Hematopoietic multipotent progenitor cell treated with erythropoietin and hydrocortisone succinate and interleukin-3 and kit ligand, for 4 days (in vitro differentiated cells): Measurements from ENCODE around the gene HYDIN.
"Not testable (repeated sequence)": the region's sequence is repeated elsewhere in the genome, so short reads cannot be mapped to it uniquely, and the experiment has no call there.

Experiments used
- DNase-seq: peaks from one replicate; pipeline ENCODE4 v3.0.0-alpha.2; 2015

HYDIN gene

DNA sequence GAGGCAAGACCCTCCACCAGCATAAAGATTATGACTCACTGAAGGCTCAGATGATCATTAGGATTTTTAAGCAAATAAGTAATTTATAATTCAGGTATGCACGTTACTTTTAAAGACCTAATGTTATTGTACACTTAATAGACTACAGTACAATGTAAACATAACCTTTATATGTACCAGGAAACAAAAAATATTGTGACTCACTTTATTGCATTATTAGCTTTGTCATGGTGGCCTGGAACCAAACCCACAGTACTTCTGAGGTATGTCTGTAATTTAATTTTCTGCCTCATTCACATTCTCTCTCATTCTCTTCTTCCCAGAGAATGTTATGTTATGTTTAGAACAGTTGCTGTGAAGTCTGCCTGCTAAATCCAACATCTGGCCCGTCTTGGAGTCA lies 407.8 kb downstream of the HYDIN start:
- not testable (repeated sequence) for DNase-seq

DNA sequence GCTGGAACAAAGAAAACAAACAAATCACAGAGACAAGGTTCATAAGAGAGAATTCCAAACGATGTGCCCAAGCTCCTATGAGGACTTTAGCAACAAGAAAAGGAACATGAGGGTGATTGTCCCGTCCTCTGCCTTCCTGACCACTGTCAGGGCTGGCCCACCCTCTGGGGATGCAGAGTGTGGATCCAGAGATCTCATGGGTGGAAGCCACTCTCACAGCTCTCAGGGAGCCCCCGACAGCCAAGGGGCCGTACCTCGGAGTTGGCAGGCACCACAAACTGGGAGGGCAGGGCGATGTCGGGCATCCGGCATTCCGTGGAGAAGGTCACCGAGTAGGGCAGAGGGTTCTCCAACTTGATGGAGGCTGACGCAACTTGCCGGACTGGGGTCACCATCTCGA lies 412.4 kb downstream of the HYDIN start:
- DNase-seq, result not testable (repeated sequence)

DNA sequence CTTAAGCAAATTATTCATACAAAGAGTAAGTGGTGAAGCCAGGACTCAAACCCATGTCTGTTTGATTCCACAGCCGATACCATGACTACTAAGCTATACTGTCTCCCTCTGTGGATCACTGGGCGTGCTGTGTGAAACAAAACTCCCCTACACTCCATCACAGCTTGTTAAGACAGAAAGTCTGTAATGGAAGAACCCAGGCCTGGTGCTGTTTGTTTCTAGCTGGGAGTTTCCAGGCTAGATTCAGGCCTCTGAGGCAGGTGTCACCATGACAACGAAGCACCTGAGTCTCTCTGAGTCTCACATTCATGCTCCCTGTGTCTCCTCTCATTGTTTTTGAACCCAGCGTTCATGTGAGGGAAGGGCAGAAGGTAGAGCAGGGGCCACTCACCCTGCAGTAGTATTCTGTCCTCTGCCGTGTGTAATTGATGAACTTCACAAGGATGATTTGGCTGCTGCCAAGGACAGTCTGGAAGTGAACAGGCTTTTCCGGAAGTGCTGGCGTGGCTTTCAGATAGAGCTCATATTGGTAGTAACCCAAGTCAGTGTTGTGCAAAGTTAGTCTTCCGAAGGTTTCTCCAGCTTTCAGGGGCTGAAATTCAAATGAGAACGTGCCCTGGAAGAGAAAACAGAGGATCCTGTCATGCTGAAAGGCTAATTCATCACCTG lies 421.0 kb downstream of the HYDIN start:
- no peak for DNase-seq

DNA sequence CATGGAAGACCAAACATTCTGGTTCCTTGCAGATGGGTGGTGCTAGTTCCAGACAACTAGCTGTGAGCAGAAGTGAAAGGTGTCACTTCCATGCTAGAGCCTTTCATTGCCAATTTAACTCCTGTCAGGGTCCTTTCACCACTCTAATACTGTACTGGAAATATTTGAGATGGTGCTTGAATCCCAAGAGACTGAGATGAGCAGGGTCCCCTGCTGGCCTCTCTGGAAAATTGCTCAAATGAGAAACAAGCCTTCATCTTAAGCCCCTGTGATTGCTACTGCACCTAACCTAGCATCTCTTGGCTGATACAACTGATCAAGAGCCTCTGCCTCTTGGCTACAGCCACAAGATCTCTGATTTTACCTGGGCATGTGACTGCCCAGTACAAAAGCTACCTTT lies 422.2 kb downstream of the HYDIN start:
- no peak for DNase-seq

DNA sequence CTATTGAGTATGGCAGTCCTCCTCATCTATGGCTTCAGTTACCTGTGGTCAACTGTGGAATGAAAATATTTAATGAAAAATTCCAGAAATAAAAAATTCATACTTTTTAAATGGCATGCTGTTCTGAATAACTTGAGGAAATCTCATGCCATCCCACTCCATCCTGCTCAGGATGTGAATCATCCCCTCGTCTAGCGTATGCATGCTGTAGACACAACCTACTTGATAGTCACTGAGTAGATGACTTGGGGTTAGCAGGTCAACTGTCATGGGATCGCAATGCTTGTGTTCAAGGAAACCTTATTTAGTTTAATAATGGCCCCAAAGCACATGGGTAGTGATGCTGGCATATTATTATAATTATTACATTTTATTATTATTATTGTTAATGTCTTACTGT lies 424.7 kb downstream of the HYDIN start:
- DNase-seq, result no peak

DNA sequence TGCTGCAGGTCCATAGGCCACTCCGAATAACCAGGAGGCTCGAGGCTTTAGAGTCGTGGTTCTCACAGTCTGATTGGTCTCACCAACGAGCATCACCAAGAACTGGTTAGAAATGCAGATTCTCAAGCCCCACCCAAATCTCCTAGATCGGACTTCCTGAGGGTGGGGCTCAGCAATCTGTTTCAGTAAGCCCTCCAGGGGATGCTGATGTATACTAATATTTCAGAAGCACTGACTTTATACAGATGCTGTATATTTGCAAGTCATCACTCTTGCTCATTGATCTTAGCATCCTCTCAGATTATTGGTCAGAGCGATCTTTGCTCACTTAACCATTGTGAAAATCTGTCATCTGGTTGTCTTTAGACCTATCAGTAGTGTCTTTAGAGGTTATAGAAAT lies 425.1 kb downstream of the HYDIN start:
- DNase-seq, result no peak

DNA sequence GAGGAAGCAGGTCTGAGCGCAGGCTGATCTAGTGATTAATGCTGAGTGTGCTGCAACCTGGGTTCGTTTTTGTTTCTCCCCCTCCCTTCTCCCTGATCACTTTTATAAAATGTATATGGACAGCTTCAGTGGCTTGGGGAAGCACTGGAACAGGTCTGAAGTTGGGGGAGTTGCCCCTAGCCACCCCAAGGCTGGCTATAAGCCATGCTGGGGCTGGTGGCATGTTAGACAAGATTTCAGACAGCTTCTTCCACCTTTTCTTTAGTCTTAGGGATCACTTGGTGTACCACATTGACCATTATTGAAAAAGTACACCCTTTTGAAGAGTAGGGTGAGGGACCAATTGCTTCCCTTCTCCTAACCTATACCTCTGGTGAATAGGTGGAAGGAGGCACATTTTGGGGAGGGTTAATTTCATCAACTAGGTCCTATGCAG lies 425.8 kb downstream of the HYDIN start:
- DNase-seq, result no peak

DNA sequence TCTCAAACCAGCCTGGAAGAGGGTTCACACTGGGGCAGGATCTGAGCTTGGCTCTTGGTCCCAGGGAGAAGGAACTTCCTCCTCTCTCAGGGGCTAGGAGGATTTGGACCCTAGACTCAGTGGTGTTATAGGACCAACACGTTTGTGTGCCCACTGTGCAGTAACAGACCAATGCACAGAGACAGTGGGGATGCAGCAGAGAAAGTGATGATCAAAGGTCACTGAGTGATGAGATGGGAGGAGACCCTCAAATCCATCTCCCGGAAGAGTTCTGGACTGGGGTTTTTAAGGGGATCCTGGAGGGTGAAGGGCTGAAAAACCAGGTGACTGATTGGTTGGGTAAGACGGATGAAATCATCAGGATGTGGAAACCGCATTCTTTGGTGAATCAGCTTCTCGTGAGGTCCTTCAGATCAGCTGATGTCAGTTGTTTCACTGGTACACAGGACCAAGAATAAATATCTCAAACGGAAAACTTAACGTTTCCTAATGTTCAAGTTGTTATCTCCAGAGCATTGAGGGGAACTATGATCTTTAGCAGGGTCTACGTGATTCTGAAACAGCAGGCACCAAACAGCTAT lies 426.3 kb downstream of the HYDIN start:
- peak; percentile 18 for DNase-seq

DNA sequence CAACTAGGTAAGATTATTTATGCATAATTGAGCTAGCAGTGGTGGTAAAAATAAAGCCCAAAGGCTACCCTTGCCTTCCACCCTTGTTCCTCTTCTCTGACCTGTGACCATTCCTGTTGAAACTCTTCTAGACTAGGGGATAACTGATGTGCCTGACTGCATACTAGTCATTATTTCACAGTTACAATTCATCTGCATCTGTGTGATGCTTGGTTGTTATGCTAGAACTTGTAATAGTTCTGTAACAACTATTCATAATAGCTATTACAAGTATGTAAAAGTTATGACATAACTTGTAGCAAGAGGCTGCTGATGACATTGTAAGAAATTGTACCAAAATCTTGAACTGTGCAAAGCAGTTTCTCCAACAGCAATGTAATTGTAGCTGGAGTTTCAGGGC lies 427.2 kb downstream of the HYDIN start:
- DNase-seq, result no peak

DNA sequence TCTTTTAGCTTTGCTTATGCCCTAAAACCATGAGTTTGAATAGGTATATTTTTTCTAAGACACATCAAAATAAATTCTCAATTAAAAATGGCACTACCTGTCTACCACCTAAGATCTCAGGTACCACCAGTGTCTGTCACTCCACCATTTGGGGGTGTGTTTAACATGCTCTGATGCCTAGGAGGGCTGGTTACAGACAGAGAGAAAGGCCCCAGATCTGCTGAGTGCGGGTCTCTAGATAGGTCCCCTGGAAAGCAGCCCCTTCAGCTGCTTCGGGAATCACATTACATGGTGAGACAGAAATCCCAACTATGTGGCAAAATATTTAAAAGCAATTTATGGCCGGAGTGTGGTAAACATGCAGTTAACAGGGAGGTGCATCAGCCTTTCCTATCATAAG lies 428.9 kb downstream of the HYDIN start:
- no peak for DNase-seq

DNA sequence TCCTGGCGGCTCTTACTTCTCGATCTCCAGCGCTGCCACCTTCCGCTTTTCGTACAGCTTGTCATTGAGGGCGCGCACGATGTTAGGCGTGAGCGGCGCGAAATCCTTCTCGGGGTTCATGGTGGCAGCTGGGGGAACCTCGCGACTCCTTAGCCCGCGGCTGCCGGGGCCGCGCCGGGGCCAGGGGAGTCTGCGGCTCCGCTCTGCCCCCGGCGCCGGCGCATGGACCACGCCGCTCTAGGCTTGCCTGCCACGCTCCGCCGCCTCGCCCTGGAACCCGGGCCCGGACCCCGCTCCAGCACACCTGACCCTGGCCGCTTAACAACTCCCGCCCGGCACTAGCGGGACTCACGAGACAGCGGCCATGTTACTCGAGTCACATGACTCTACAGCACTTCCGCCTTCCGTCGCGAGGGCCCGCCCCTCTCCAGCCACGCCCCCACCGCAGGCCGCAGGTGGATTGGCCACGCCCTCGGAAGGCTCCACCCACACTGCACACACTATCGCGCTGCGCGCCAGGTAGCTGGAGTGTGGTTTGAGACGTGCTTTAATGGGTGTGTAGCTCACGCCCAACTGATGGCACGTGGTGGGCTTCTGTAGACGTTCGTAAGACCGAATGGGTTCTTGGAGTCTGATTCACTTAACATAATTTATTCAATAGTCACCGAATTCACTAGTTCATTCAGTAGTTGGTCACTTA lies 429.6 kb downstream of the HYDIN start, which contains the start of gene VAC14:
VAC14 (minus strand) TSS at position 378 of the 700 bp plus-strand sequence; CDS start at position 120, 258 bp downstream.
- peak; percentile 97 for DNase-seq

DNA sequence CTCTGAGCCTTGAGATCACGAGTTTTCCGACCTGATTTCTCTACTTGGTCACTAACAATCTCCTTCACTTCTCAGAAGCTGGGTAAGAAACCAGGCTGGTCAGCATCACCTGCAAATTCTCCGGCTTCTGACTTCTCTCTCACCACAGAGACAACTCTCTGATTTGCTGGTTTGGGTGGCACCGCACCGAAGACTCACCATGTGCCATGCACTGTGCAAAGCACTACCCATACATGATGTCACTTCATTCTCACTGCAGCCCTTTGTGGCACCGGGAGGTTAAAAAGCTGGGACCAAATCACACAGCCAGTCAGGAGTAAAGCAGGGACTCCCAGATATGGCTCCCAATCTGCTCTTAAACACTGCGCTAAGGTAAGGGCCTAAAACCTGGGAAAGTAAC lies 430.2 kb downstream of the HYDIN start:
- DNase-seq, result no peak

DNA sequence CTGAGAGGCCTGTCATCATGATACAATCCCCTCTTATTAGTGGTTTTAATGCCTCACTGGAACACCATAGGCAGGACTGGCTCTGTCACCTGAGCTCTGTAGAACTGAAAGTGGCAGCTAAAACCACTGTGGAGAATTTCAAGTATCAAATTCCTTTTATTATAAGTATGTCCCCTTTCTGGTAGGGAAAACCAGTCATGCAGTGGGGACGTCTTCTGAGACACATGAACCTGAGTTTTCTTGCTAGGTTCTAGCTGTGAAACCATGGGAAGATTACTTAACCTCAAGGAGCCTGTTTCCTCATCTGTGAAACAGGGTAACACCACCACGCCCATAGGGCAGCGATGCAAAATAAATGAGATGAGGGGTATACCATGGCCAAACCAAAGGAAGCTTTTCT lies 434.2 kb downstream of the HYDIN start:
- no peak for DNase-seq

DNA sequence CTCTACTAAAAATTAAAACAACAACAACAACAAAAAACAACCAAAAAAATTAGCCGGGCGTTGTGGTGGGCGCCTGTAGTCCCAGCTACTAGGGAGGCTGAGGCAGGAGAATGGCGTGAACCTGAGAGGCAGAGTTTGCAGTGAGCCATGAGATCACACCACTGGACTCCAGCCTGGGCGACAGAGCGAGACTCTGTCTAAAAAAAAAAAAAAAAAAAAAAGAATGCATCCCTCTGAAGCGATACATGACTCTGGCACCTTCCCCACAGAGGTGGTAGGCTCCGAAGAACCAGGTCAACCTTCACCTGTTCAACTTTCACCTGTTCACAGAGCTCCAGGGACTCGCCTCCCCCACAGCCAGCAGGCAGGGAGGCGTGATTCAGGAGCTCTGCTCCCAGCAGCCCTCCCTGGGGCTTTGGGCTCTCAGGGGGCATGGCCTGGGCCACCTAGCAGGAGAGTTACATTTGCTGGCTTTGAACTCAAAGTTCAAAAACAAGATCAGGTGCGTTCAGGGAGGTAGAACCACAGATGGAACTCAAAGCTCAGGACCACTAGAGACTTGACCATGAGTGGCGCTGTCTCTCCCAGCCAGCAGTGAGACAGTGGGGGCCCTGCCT lies 435.1 kb downstream of the HYDIN start:
- DNase-seq, result no peak

DNA sequence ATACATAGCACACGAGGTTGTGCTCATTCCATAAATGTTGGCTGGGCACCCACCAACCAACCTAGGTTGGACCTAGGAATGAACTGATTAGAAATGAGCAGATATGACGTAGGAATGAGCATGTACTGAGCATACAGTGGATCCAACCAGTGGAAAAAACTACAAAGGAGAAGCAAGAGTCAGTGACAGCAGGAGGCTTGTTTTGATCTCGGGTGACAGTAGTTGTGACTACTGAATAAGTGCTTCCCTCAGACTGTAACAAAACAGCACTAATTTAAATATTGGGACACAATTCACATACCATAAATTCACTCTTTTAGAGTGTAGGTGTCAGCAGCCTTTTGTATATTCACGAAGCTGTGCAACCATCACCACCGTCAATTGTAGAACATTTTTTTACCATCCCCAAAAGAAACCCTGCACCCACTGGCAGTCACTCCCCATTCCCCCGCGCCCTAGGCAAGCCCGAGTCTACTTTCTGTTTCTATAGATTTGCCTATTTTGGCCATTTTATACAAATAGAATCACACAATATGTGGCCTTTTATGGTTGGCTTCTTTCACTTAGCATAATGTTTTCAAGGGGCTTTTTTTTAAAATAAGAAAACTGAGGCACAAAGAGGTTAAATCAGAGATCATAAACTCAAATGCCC lies 436.5 kb downstream of the HYDIN start:
- DNase-seq, result no peak

DNA sequence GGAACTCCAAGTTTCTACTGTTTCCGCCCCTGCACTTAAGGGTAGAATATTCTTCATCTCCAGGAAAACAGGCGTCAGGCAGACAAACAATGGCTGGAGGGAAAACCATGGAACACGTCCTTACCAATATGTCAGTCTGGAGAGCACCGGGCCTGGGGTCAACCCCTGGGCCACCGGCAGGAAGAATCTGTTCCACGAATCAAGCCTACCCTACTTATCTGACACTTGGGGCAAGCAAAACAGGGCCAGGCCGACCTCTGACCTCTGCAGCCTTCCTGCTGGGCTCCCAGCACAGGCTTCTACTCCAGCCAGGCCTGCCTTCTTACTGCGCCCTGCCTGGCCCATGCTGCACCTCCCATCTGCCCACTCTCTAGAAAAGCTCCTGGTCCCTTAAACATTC lies 439.7 kb downstream of the HYDIN start:
- no peak for DNase-seq

DNA sequence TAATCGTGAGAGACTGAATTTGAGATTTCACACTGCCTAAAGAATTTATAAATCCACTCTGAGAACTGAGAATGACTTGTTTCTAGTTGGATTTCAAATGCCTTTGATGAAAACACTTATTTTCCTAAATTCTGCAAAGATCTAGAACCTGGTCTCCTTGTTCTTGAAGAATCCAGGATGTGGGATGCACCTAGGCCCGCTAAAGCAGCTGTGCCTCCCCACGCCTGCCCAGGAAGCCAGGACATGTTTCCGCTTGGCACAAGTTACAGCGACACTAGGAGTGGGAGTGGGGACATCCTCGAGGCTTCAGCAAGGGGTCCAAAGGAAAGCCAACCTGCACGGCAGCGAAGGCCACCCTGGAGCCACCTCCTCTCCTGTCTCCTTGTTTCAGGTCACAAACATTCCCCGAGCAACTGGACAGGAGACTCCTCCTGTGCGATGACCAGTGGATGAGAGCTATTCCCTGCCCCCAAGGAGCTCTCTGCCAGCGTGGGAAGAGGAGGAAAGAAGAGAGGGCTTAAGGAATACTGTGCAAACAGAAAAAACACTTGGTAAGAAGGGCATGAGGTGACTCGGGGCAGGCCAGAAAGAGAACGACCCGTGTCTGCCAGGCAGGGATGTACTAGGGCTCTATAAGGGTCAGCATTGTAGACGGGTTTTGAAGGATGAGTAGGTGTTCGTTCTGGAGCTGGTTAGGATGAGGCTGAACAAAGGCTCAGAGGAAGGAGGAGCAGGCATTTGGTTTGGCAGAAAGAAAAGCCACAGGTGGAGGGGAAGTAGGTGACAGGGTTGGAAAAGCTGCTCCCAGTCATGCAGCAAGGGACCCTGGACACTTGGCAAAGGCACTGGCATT lies 440.7 kb downstream of the HYDIN start:
- no peak for DNase-seq

DNA sequence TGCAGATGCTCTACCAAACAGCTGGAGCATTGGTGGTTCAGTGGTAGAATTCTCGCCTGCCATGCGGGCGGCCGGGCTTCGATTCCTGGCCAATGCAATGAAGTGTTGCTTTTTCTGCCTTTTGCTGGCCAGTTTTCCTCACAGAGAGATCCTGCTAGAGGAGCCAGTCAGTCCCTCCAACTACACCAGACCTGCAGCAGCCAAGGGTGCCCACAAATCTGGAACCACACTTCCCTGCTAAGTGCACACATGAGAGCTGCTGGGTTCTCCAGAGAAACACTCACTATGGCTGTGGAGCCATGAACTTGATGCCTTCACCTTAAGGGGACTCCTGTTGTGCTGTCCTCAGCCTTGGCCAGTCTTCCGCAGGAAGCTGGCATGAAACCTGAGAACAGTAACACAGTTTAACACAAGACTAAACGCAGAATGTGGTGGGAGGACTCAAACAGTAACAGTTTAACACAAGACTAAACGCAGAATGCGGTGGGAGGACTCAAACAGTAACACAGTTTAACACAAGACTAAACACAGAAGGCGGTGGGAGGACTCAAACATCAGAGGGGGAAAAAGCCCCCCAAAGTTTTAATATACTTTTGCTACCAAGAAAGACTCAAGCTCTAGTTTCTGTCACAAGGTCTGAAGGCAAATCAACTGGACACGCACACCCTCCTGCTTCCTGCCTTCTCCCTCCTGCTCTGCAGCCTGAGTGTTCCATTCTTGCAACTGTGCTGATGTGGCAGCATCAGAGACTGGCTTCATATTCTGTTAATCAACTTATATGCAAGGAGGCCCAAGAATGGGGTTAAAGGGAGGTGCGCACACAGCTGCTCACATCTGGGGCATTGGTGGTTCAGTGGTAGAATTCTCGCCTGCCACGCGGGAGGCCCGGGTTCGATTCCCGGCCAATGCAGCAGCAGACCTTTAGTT lies 441.6 kb downstream of the HYDIN start:
- no peak for DNase-seq

DNA sequence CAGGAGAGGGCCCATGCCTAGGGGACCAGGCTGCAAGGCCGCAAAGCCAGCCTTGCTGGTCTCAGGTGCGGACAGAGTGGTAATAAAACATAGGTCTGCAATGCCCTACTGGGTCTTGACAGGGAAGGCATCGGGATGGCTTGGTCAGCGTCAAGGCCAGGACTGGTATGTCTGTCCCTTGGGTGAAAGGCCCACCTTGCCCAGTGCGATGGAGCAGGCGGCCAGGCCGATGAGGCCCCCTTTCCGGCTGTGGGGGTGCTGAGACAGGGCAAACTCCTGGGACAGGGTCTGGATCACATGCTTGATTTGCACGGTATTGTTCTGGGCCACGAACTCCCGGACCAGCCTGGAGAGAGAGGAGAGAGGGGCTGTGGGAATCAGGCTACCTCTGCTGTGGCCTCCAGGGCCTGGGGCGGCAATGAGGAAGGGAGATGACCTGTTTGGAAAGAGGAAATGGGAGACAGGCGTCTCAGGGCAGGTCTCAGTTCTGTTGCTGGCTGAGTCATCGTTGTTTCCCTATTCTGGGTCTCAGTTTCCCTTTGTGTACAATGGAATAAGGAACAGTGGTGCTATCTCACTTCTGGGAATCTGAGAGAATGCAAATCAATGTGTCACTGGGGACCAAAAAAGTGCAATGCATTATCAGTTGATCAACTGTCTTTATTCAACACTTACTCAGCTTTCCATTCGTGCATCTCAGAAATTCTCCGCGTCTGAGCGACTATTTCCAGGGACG lies 444.3 kb downstream of the HYDIN start:
- no peak for DNase-seq
